Nephron progenitor cell (in vitro differentiated cells): ENCODE measurements around the gene ZBTB7A.
A peak's percentile ranks its signal among the peaks of the same experiment; 100 is the strongest.

Source experiments
- DNase-seq: peaks from one replicate; pipeline ENCODE4 v3.0.0; 2021
- H3K27ac Mint-ChIP-seq: 2 replicates; pipeline ENCODE4 v1.8.0; 2021; ENCODE audit warnings: mild to moderate bottlenecking, moderate library complexity, mixed read lengths
- H3K27me3 Mint-ChIP-seq: 2 replicates; pipeline ENCODE4 v1.8.0; 2021; ENCODE audit warnings: mild to moderate bottlenecking, low read depth, mixed read lengths; ENCODE audit not compliant: poor library complexity
- H3K36me3 Mint-ChIP-seq: 2 replicates; pipeline ENCODE4 v1.8.0; 2021; ENCODE audit warnings: low read depth, mixed read lengths
- H3K4me1 Mint-ChIP-seq: 2 replicates; pipeline ENCODE4 v1.8.0; 2021; ENCODE audit warnings: mixed read lengths
- H3K4me3 Mint-ChIP-seq: 2 replicates; pipeline ENCODE4 v1.8.0; 2021; ENCODE audit warnings: mild to moderate bottlenecking, moderate library complexity, mixed read lengths
- H3K9me3 Mint-ChIP-seq: 2 replicates; pipeline ENCODE4 v1.8.0; 2021; ENCODE audit warnings: mild to moderate bottlenecking, moderate library complexity, mixed read lengths
- TF ChIP-seq, protein P1 (sequence below): fragments of 200-600 bp; sonication (generic); IDR thresholded peaks from 2 replicates; pipeline ENCODE4 v1.5.0; 2021; ENCODE audit warnings: antibody characterized with exemption

The ZBTB7A gene

DNA sequence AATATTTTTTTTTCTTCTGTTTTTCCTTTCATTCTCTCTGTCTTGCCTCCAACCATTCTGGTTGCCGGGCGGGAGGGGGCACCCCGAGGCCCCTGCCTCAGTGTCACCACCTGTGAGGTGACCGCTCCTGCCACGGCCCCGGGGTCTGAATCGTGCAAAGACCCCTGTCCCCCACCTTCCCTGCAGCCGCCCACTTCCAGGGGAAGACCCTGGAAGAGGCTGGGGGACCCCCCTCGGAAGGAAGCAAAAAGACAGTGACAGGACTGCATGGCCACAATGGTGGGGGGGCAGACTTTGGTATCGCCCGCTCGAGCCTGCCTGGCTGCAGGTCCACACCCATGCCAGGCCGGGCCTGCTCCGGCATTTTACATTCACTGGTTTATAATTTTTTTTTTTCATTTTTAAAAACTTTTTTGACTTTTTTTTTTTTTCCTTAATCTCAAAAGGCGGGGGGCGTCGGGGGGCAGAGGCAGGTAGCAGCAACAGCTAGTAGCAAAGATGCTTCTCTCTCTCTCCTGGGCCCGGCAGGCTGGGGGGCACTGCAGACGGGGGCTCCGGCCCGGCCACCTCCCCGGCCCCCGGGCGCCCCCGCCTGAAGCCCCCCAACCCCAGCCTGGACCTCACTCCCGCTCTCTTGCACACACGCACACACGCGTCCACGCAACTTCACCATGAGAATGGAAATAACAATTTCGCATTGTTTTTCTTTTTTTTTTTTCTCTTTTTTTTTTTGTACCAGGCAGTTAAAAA is 22.6 kb downstream of the ZBTB7A start:
- Mint-ChIP-seq H3K4me1 (peaks cover 28% of the 10 kb centered on the region), H3K9me3 (no peaks in the 10 kb centered on the region), H3K4me3 (no peak overlapping the region), H3K27ac (no peak overlapping the region), H3K36me3 (peaks cover 25% of the 10 kb centered on the region), H3K27me3 (no peaks in the 10 kb centered on the region)
- TF ChIP-seq, protein P1, sequence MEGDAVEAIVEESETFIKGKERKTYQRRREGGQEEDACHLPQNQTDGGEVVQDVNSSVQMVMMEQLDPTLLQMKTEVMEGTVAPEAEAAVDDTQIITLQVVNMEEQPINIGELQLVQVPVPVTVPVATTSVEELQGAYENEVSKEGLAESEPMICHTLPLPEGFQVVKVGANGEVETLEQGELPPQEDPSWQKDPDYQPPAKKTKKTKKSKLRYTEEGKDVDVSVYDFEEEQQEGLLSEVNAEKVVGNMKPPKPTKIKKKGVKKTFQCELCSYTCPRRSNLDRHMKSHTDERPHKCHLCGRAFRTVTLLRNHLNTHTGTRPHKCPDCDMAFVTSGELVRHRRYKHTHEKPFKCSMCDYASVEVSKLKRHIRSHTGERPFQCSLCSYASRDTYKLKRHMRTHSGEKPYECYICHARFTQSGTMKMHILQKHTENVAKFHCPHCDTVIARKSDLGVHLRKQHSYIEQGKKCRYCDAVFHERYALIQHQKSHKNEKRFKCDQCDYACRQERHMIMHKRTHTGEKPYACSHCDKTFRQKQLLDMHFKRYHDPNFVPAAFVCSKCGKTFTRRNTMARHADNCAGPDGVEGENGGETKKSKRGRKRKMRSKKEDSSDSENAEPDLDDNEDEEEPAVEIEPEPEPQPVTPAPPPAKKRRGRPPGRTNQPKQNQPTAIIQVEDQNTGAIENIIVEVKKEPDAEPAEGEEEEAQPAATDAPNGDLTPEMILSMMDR: no peak
- DNase-seq: no peak

DNA sequence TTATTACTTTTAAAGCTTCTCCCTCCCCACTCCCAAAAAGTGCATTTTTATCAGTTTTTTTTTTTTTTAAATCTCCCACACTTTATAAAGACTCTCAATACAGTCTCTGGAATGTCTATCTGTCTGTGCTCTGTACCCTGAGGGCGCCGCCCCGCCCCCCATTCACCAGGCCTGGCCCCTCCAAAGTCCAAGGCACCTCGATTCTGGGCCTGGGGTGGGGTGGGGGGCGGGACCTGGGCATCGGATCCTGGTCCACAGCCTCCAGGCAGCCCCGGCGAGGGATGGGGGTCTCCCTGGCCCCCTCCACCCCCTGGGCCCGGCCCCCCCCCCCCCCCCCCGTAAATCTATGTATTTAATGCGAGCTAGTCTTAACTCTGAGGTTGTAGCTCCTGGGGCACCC is 23.3 kb downstream of the ZBTB7A start:
- peak overlapping the region; percentile 78 for H3K27ac Mint-ChIP-seq
- TF ChIP-seq, protein P1: no peak
- H3K9me3 Mint-ChIP-seq: no peaks in the 10 kb centered on the region
- H3K27me3 Mint-ChIP-seq: no peaks in the 10 kb centered on the region
- peaks cover 25% of the 10 kb centered on the region for H3K36me3 Mint-ChIP-seq
- DNase-seq: no peak
- H3K4me1 Mint-ChIP-seq: peaks cover 28% of the 10 kb centered on the region
- no peak overlapping the region for H3K4me3 Mint-ChIP-seq

DNA sequence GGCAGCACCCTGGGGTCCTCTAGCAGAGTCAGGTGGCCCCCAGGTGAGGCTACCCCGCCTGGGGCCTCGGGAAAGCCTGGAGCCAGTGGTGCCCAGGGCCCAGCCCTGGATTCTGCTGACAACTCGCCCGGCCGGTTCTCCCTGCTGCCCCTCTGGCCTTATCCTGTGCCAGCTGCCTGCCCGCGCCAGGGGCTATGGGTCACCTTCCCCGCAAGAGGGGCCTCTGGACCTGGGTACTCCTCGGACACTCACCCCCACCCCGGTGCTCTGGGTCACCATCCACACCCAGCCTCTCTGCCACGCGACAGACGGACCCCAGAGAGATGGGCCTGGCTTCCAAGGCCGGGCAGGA is 24.0 kb downstream of the ZBTB7A start:
- H3K4me1 Mint-ChIP-seq: peaks cover 28% of the 10 kb centered on the region
- no peaks in the 10 kb centered on the region for H3K27me3 Mint-ChIP-seq
- H3K9me3 Mint-ChIP-seq: no peaks in the 10 kb centered on the region
- H3K4me3 Mint-ChIP-seq: no peak overlapping the region
- TF ChIP-seq, protein P1: no peak
- no peak for DNase-seq
- peak overlapping the region; percentile 80 for H3K27ac Mint-ChIP-seq
- peaks cover 29% of the 10 kb centered on the region for H3K36me3 Mint-ChIP-seq

DNA sequence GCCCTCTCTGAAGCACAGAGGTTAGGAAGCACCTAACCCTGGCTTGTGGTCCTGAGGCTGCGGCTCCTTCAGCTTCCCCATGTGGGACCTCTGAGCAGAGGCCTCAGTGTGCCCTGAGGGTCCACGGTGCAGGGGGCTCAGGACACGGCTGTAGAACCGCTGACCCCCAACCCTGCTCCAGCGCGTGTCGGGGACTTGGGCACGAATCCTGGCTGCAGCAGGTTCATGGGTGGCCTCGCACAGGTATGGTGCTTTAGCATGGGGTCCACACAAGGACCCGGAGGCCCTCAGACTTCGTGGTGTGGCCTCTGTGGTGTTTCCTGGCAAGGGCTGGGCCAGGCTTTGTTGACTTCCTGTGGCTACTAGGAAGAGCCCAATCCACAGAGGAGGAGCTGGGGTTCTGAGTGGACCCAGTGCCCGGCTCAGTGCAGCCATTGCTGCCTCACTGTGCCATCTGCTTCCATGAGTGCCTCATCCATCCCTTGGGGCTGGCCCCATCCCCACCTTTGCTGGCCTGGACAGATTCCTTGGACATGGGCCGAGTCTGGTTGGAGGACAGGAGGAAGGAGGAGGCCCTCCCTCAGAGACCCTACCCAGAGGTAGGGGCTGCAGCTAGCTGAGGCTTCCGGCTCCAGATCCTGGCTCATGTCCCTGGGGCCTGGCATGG is 24.5 kb downstream of the ZBTB7A start:
- no peak for DNase-seq
- Mint-ChIP-seq H3K9me3 (no peaks in the 10 kb centered on the region), H3K27ac (no peak overlapping the region), H3K27me3 (no peaks in the 10 kb centered on the region), H3K4me1 (peaks cover 28% of the 10 kb centered on the region), H3K4me3 (no peak overlapping the region), H3K36me3 (peaks cover 29% of the 10 kb centered on the region)
- TF ChIP-seq, protein P1: no peak

DNA sequence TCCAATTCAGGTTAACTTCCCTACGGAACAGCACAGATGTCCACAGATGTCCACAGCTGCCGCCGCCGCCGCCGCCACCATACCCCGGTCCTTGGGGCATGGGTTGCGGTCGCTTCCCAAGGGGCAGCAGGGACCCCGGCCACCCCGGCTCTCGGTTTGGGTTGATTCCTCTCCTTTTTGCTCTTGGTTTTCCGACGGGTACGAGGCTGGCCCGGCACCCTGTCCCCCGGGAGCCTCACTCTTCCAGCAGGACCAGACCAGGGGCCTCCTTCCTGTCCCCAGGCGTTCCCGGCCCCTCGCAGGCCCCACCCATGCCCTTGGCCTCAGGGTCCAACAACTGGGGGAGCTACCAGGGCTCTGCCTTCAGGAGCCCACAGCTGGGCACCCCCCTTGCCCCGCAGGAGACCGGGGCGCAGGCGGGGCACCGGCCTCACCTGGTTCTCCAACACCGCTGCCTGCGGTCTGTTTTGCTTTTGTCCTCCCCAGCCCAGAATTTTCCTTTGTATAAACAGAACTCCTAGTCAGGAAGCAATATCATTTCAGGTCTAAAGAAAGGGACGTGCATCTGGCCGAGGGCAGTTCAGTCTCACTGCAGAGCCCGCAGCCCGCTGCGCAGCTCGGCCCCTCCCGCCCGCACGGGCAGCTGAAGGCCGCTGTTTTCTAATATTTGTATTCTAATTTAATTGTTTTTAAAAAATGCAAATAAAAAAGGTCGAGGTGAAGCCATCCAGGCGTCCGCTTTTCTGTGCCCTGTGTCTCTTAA is 27.9 kb downstream of the ZBTB7A start:
- no peaks in the 10 kb centered on the region for H3K27me3 Mint-ChIP-seq
- TF ChIP-seq, protein P1: no peak
- no peak overlapping the region for H3K4me3 Mint-ChIP-seq
- no peaks in the 10 kb centered on the region for H3K9me3 Mint-ChIP-seq
- peak overlapping the region; percentile 39 for H3K27ac Mint-ChIP-seq
- peaks cover 8% of the 10 kb centered on the region for H3K4me1 Mint-ChIP-seq
- peaks cover 28% of the 10 kb centered on the region for H3K36me3 Mint-ChIP-seq
- DNase-seq: no peak
